Activated CD4-positive, alpha-beta T cell treated with anti-CD3 and anti-CD28 coated beads for 48 hours (primary cell): ENCODE data around the gene CTBS.

Experiments
- DNase-seq: peaks from one replicate; pipeline ENCODE4 v3.0.0-alpha.2; 2020

CTBS gene

DNA sequence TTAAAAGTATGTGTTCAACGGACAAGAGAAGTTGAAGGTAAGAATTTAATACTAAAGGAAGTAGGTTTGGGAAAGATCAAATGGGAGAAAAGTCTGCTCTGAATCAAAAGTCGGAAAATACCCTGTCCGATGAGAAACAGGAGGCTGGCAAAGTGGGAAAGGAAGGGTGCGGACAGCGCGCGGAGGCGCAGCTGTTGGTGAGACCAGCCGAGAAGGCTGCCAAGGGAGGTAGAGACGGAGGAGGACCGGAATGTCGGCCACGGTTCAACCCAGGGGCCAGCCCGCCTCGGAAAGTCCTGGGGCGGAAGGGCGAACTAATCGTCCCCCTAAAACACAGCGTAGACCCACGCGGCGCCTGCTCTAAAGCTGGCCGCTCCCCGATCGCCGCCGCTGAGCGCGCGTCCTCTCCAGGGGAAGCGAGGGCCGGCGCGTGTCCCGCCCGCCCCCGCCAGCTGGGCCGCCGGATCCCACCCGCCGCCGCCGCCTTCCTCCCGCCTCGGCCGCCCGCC, 68.7 kb downstream of the CTBS start:
- no peak for DNase-seq

DNA sequence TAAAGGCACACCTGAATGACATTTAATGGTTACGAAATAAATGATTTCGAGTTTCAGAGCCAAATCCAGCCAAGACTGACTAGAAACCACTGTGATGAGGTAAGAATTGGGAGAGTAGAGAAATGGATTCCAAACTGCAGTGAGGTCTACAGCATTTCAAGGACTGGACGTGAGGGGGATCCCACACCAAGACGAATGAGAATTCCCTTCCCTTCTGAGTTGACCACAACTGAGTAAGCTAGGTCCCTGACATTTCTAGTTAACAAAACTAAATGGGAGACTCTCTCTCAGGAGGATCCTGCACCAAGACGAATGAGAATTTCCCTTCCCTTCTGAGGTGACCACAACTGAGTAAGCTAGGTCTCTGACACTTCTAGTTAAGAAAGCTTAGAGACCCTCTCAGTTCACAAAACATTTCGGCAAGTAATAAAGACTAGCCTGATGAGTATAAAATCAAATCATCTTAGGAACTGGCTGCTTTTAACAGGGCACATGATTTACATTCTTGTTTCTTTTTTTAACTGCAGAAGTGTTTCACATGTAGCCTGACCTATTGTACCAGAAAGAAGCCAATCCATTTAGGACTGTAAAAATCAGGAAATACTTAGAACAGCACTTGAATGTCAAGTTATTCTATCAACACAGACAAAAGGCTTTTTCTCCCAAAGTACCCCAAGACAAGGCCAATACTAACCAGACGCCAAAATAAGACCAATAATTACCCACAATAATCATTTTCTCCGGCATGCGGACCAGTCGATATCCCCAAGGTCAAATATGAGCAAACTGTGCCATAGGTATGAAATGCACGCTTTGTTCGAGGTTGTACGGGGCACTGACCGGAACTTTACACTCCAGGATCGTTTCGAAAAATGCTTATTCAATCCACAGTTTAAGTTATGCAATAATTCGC, 69.4 kb downstream of the CTBS start:
- DNase-seq = no peak

DNA sequence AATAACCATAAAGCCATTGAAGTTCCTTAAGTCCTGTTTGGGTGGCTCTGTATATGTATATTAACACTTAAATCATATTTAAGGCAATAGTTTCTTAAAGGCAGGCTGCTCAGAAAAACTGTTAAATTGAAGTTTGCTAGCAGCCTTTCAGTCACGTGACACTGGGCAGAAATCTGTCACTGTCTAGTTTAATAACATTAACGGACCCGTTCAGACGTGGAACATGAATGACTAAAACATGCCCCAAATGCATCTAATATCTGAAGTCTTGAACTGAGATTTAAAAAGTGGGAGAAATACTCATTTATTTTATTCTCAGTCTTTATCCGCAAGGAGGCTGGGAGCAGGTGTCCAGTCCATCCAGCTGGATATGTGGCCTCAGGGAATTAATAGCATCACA, 71.3 kb downstream of the CTBS start:
- no peak for DNase-seq
